GM12878 (cell line): ENCODE measurements around the gene SHROOM1. TPM values are rescaled to one million over a fixed set of nuclear protein-coding genes. Genes with fewer than 3 reads are reported as not detected.

ENCODE experiments used
- ATAC-seq: fragments of 200-7000 bp; cut with Tn5 transposase; 3 replicates; pipeline ENCODE4 v1.9.1; 2020; ENCODE audit warnings: mild to moderate bottlenecking, moderate library complexity
- BruUV-seq: library from RNA; stranded (reverse); fragments of 400-500 nt; replicated peaks from 2 replicates; lab custom pipeline; 2021; lab: Mats Ljungman, UMichigan
- CTCF ChIA-PET: fragments of 300-600 bp; sonication (Branson Sonifier 250); formaldehyde crosslinking; extraction: SDS; loops from one replicate; lab custom pipeline; 2021; ENCODE audit warnings: inconsistent platforms; lab: Yijun Ruan, JAX
- POLR2A ChIA-PET: fragments of 350-600 bp; formaldehyde crosslinking; extraction: SDS; loops from one replicate; lab custom pipeline; 2021; ENCODE audit warnings: inconsistent platforms; lab: Charles Lee
- RAD21 ChIA-PET: fragments of 300-600 bp; sonication (Branson Sonifier 250); formaldehyde crosslinking; loops from one replicate; lab custom pipeline; 2023; ENCODE audit warnings: antibody characterized with exemption; ENCODE audit not compliant: unreplicated experiment; lab: Charles Lee
- SMC1A ChIA-PET: fragments of 300-600 bp; sonication (Branson Sonifier 250); formaldehyde crosslinking; loops from one replicate; lab custom pipeline; 2023; ENCODE audit not compliant: unreplicated experiment, uncharacterized antibody; lab: Charles Lee
- DNase-seq: peaks from one replicate; pipeline ENCODE4 v3.0.0-alpha.2; 2011; ENCODE audit warnings: low read depth, low spot score
- FAIRE-seq: peaks from 3 replicates; lab custom pipeline; 2011; peaks lifted over from hg19 to GRCh38; lab: Jason Lieb, UNC
- H2AFZ ChIP-seq: 2 replicates; pipeline ENCODE4 v1.6.0; 2011; ENCODE audit warnings: low read depth, low read length, control low read depth; ENCODE audit not compliant: control insufficient read depth
- H3K27ac ChIP-seq: 2 replicates; pipeline ENCODE4 v1.5.1; 2011; ENCODE audit warnings: control low read depth; ENCODE audit not compliant: control insufficient read depth, insufficient read depth
- H3K27me3 ChIP-seq, 2 experiments: replicated peaks in 1 of 2; 2 replicates each; pipeline versions ENCODE4 v1.6.0 to v1.6.1; 2011; ENCODE audit warnings: low read length in 1 of 2; ENCODE audit not compliant: control insufficient read depth in 2 of 2, insufficient read depth in 2 of 2
- H3K36me3 ChIP-seq, 2 experiments: 2 replicates each; pipeline ENCODE4 v1.5.1; 2011; ENCODE audit warnings: low read length in 1 of 2; ENCODE audit not compliant: control insufficient read depth in 2 of 2, insufficient read depth in 2 of 2
- H3K4me1 ChIP-seq: 2 replicates; pipeline ENCODE4 v1.6.1; 2011; ENCODE audit warnings: mild to moderate bottlenecking, low read length, moderate library complexity, mixed read lengths; ENCODE audit not compliant: control insufficient read depth, insufficient read depth
- H3K4me2 ChIP-seq: 2 replicates; pipeline ENCODE4 v1.6.0; 2011; ENCODE audit warnings: control low read depth; ENCODE audit not compliant: control insufficient read depth, insufficient read depth
- H3K4me3 ChIP-seq: fragments of 200-600 bp; sonication (generic); 2 replicates; pipeline ENCODE4 v1.5.1; 2016
- H3K79me2 ChIP-seq: 2 replicates; pipeline ENCODE4 v1.6.0; 2011; ENCODE audit warnings: low read length; ENCODE audit not compliant: control insufficient read depth, insufficient read depth
- H3K9ac ChIP-seq: 2 replicates; pipeline ENCODE4 v1.8.0; 2011; ENCODE audit warnings: low read length, control low read depth, mixed read lengths; ENCODE audit not compliant: control insufficient read depth, insufficient read depth
- H3K9me3 ChIP-seq: replicated peaks from 3 replicates; pipeline ENCODE4 v1.5.1; 2011; ENCODE audit warnings: mild to moderate bottlenecking, low read length; ENCODE audit not compliant: control insufficient read depth, insufficient read depth
- H4K20me1 ChIP-seq: 2 replicates; pipeline ENCODE4 v1.6.0; 2011; ENCODE audit not compliant: control insufficient read depth, insufficient read depth
- CEBPB ChIP-seq, 2 experiments: fragments of 150-350 bp in 1 of 2; IDR thresholded peaks; 2 replicates each; pipeline ENCODE4 v1.6.1; 2012 to 2014; ENCODE audit warnings: low read depth in 2 of 2, low read length in 2 of 2, borderline replicate concordance in 1 of 2, inconsistent platforms in 1 of 2
- CHD1 ChIP-seq: IDR thresholded peaks from 2 replicates; pipeline ENCODE4 v1.6.1; 2012; ENCODE audit warnings: low read depth, low read length, improper control_type of control experiment
- EED ChIP-seq: sonication (generic); IDR thresholded peaks from 2 replicates; pipeline ENCODE4 v1.6.1; 2016; ENCODE audit warnings: antibody characterized with exemption, low read depth
- EZH2 ChIP-seq: IDR thresholded peaks from 2 replicates; pipeline ENCODE4 v1.6.1; 2012; ENCODE audit warnings: low read depth, mild to moderate bottlenecking, control low read depth, inconsistent platforms, low read length, borderline replicate concordance; ENCODE audit not compliant: control insufficient read depth
- MTA2 ChIP-seq: fragments of 450-650 bp; IDR thresholded peaks from 2 replicates; pipeline ENCODE4 v1.6.1; 2016; ENCODE audit warnings: low read depth, mild to moderate bottlenecking, moderate library complexity
- NBN ChIP-seq: fragments of 450-650 bp; IDR thresholded peaks from 2 replicates; pipeline ENCODE4 v1.6.1; 2016
- NFYA ChIP-seq: IDR thresholded peaks from 2 replicates; pipeline ENCODE4 v1.6.1; 2011; ENCODE audit warnings: low read depth, mild to moderate bottlenecking, low read length, improper control_type of control experiment, borderline replicate concordance
- NR2C2 ChIP-seq: IDR thresholded peaks from 2 replicates; pipeline ENCODE4 v1.6.1; 2011; ENCODE audit warnings: borderline replicate concordance, low read depth; ENCODE audit not compliant: control insufficient read depth, insufficient read length
- SIN3A ChIP-seq: IDR thresholded peaks from 2 replicates; pipeline ENCODE4 v1.6.1; 2012; ENCODE audit warnings: low read depth, low read length, improper control_type of control experiment
- SUZ12 ChIP-seq: fragments of 200-600 bp; sonication (generic); IDR thresholded peaks from one replicate; pipeline ENCODE4 v1.6.1; 2018; ENCODE audit warnings: antibody characterized with exemption, mild to moderate bottlenecking; ENCODE audit not compliant: unreplicated experiment
- TBL1XR1 ChIP-seq: IDR thresholded peaks from 2 replicates; pipeline ENCODE4 v1.6.1; 2012; ENCODE audit warnings: low read depth, low read length, improper control_type of control experiment
- YBX1 ChIP-seq: fragments of 450-650 bp; IDR thresholded peaks from 2 replicates; pipeline ENCODE4 v1.6.1; 2016; ENCODE audit warnings: antibody characterized with exemption
- ZNF24 ChIP-seq: fragments of 450-650 bp; IDR thresholded peaks from 2 replicates; pipeline ENCODE4 v1.6.1; 2017; ENCODE audit warnings: antibody characterized with exemption, mild to moderate bottlenecking
- ZNF622 ChIP-seq: fragments of 450-650 bp; IDR thresholded peaks from 2 replicates; pipeline ENCODE4 v1.6.1; 2017; ENCODE audit warnings: mild to moderate bottlenecking, inconsistent platforms
- ZZZ3 ChIP-seq: IDR thresholded peaks from 2 replicates; pipeline ENCODE4 v1.6.1; 2011; ENCODE audit warnings: low read depth; ENCODE audit not compliant: control insufficient read depth, insufficient read length
- whole genome bisulfite sequencing: methylation state at CpG from one replicate; pipeline ENCODE4 v1.1.6; 2016; ENCODE audit warnings: low lambda C conversion rate; ENCODE audit not compliant: insufficient replicate concordance, insufficient coverage; ENCODE audit errors: missing lambda C conversion rate; 5-methylcytosine and 5-hydroxymethylcytosine counted together
- in situ Hi-C: fragments of 300-500 bp; cut with MboI; formaldehyde crosslinking; loops from 9 replicates; pipeline ENCODE4 v1.14.3; 2018; ENCODE audit warnings: mixed read lengths
- intact Hi-C: fragments of 100-400 bp; cut with micrococcal nuclease; formaldehyde crosslinking; loops from one replicate; pipeline ENCODE4 v1.14.2; 2022; ENCODE audit not compliant: unreplicated experiment
- polyA plus RNA-seq, 11 experiments: library from polyadenylated mRNA; depleted of rRNA in 4 of 11; unstranded in 6 of 11; stranded (reverse) in 5 of 11; fragments of >200 nt; fragmentation: Nextera tagmentation in 4 of 11; fragmentation: Illumina TruSeq in 1 of 11; extraction: Ambion mirVana in 4 of 11; extraction: Trizol in 1 of 11; gene quantifications; 1 replicate in 1 of 11; 2 replicates in 10 of 11; pipeline versions ENCODE4 v1.2.1 to v1.2.3, GENCODE V29; 2011 to 2016; ENCODE audit warnings: inconsistent platforms in 2 of 11, missing spikeins in 2 of 11, low read depth in 1 of 11
- total RNA-seq, 4 experiments: library from RNA; depleted of rRNA in 3 of 4; stranded (reverse); fragments of >200 nt in 3 of 4; fragmentation: Illumina TruSeq in 1 of 4; extraction: Trizol in 1 of 4; gene quantifications; 2 replicates each; pipeline versions ENCODE4 v1.2.1 to v1.2.3, GENCODE V29; 2013 to 2021
- TF ChIP-seq, protein P1 (sequence below): fragments of 450-650 bp; IDR thresholded peaks from 2 replicates; pipeline ENCODE4 v1.6.1; 2017; ENCODE audit warnings: mild to moderate bottlenecking
- TF ChIP-seq, protein P2 (sequence below): fragments of 450-650 bp; IDR thresholded peaks from 2 replicates; pipeline ENCODE4 v1.6.1; 2017; ENCODE audit warnings: antibody characterized with exemption, mild to moderate bottlenecking, moderate library complexity

The SHROOM1 gene
- total and polyA plus RNA-seq, 10 of the 15 experiments (the other 5 are each of a cell fraction or from before 2014, with no cell fraction given): 0.05 to 3.9 (median 1.3) TPM

DNA sequence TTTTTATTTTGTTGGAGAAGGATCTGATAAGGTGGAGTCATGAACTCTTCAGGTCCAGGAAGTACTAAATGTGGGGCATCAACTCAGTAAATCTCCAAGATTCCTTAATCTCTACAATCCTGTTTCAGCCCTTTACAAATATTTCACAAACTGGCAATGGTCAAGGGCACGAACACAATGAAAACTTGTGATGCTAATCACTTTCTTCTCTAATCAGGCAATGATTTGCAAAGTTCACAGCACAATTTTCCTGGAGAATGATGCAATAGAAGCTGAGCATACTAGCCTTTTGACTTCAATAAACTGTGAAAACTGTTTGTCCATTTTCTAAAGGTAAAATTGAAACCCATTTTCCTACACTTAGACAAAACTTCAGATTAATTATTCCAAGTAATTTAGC, 18.9 kb upstream of the SHROOM1 start:
- Histone ChIP-seq H3K4me3 (no peak overlapping the region), H3K36me3 (no peaks in the 10 kb centered on the region), H3K27me3 (no peaks in the 10 kb centered on the region), H3K9me3 (no peaks in the 10 kb centered on the region), H4K20me1 (no peaks in the 10 kb centered on the region), H3K79me2 (no peaks in the 10 kb centered on the region), H3K27ac (no peak overlapping the region), H3K4me1 (no peaks in the 10 kb centered on the region), H3K9ac (no peak overlapping the region), H3K4me2 (no peak overlapping the region), H2AFZ (no peak overlapping the region)
- TF ChIP-seq SUZ12: no peak
- no peak for TF ChIP-seq ZZZ3
- no peak for TF ChIP-seq CEBPB (IDR thresholded peaks at IDR 0.05; ENCODE audit: borderline replicate concordance in 1 of 2, low read depth in 2 of 2, low read length in 2 of 2)
- TF ChIP-seq YBX1: no peak
- no peak for TF ChIP-seq CHD1
- no peak for TF ChIP-seq EED
- TF ChIP-seq NR2C2: no peak
- TF ChIP-seq TBL1XR1: no peak
- TF ChIP-seq MTA2: no peak
- no peak for TF ChIP-seq NFYA
- TF ChIP-seq NBN: no peak
- no peak for TF ChIP-seq ZNF622
- TF ChIP-seq ZNF24: no peak
- no peak for TF ChIP-seq EZH2
- TF ChIP-seq, protein P1, sequence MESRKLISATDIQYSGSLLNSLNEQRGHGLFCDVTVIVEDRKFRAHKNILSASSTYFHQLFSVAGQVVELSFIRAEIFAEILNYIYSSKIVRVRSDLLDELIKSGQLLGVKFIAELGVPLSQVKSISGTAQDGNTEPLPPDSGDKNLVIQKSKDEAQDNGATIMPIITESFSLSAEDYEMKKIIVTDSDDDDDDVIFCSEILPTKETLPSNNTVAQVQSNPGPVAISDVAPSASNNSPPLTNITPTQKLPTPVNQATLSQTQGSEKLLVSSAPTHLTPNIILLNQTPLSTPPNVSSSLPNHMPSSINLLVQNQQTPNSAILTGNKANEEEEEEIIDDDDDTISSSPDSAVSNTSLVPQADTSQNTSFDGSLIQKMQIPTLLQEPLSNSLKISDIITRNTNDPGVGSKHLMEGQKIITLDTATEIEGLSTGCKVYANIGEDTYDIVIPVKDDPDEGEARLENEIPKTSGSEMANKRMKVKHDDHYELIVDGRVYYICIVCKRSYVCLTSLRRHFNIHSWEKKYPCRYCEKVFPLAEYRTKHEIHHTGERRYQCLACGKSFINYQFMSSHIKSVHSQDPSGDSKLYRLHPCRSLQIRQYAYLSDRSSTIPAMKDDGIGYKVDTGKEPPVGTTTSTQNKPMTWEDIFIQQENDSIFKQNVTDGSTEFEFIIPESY: no peak
- TF ChIP-seq, protein P2, sequence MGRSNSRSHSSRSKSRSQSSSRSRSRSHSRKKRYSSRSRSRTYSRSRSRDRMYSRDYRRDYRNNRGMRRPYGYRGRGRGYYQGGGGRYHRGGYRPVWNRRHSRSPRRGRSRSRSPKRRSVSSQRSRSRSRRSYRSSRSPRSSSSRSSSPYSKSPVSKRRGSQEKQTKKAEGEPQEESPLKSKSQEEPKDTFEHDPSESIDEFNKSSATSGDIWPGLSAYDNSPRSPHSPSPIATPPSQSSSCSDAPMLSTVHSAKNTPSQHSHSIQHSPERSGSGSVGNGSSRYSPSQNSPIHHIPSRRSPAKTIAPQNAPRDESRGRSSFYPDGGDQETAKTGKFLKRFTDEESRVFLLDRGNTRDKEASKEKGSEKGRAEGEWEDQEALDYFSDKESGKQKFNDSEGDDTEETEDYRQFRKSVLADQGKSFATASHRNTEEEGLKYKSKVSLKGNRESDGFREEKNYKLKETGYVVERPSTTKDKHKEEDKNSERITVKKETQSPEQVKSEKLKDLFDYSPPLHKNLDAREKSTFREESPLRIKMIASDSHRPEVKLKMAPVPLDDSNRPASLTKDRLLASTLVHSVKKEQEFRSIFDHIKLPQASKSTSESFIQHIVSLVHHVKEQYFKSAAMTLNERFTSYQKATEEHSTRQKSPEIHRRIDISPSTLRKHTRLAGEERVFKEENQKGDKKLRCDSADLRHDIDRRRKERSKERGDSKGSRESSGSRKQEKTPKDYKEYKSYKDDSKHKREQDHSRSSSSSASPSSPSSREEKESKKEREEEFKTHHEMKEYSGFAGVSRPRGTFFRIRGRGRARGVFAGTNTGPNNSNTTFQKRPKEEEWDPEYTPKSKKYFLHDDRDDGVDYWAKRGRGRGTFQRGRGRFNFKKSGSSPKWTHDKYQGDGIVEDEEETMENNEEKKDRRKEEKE: no peak
- TF ChIP-seq SIN3A: no peak
- DNase-seq: no peak
- POLR2A ChIA-PET: no interaction called here
- peak; percentile 66 for FAIRE-seq
- no peak for ATAC-seq
- BruUV-seq: no TSS peak
- 0% methylated on average over 1 of the region's 1 CpG for WGBS
- RAD21 ChIA-PET: no interaction called here
- in situ Hi-C loops (no loop called here), intact Hi-C loops (no loop called here)
- CTCF ChIA-PET: interaction anchor here (0.9 to 1.3 kb wide), 6 partner anchors 9 to 323 kb away, joined by 3 to 5 read pairs (median 3); no protein-coding TSS in a partner anchor
- SMC1A ChIA-PET: interaction anchor here (1.5 to 1.9 kb wide), 2 partner anchors 14 to 17 kb away, joined by 5 read pairs; partner anchors contain the start of genes GDF9 and UQCRQ
